ENCODE data around the gene PPP6R2.

- no peak for TF ChIP-seq MYC (IDR thresholded peaks at IDR 0.05; ENCODE audit: low read depth, low read length)
- TF ChIP-seq POLR2A (IDR thresholded peaks at IDR 0.05; ENCODE audit: extremely low read depth, insufficient read length) = no peak
- no peak for TF ChIP-seq CTCF (IDR thresholded peaks at IDR 0.05; ENCODE audit: low read depth, low read length)
These were observed 140.4 kb downstream of the PPP6R2 start for GRCh38 chr22:50483556-50483955.

Measured in NB4 (cell line).